SHP77 (cell line): ENCODE data around the gene NR1H4.
"Not testable (repeated sequence)": the region's sequence is repeated elsewhere in the genome, so short reads cannot be mapped to it uniquely, and the experiment has no call there.

Source experiments
- DNase-seq, 2 experiments: peaks; one replicate each; lab custom pipeline; 2025; lab: John Stamatoyannopoulos, UW

NR1H4 gene

DNA sequence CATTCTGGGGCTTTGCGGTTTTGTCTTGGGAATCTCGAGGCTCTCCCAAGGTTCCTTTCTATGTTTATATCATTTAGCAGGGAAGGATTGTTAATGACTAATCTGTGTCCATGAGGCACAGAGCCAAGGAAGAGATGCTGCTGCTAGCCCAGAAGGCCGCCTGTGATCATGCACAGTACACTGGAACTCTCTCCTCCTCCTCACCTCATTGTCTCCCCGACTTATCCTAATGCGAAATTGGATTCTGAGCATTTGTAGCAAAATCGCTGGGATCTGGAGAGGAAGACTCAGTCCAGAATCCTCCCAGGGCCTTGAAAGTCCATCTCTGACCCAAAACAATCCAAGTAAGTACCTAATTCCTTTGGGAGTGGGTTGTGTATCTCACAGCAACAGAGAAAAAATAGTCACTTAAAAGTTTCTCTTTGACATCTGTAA is at the start of gene NR1H4:
TSS of gene NR1H4 (plus strand) at position 151 of the 435 bp plus-strand sequence. CDS start 19,458 bp downstream, outside the sequence.
- no peak for DNase-seq

DNA sequence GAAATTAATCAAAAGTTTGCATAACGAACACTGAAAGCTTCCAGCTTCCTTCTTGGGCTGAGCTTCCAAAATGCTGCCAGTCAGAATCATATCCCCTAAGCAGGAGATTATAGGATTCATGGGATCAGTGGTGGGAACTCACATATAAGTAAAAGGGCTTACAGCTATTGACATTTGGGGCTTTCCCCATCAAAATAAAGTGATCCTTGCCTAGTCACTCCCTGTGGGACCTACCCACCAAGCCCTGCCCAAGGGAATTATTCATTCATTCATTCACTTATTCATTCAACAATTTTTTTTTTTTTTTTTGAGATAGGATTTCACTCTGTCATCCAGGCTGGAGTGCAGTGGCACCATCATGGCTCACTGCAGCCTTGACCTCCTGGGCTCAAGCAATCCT is 47.5 kb upstream of the NR1H4 start:
- DNase-seq = no peak

DNA sequence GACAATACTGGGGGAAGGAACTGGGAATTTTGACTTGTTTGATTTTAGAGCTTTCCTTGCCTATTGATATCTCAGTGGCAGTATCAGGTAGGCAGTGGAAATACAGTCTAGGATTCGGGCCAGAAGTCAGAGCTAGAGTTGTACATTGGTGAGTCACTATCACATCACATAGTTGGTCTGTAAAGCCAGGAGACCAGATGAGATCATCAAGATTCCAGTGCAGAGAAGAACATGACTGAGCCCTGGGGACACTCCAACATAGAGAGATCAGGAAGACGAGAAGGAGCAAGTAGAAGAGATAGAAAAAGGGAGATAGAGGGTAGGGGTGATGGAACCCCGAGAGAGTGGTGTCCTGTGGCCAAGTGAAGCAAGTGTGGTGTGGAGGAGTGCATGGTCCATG is 46.6 kb upstream of the NR1H4 start:
- no peak for DNase-seq

DNA sequence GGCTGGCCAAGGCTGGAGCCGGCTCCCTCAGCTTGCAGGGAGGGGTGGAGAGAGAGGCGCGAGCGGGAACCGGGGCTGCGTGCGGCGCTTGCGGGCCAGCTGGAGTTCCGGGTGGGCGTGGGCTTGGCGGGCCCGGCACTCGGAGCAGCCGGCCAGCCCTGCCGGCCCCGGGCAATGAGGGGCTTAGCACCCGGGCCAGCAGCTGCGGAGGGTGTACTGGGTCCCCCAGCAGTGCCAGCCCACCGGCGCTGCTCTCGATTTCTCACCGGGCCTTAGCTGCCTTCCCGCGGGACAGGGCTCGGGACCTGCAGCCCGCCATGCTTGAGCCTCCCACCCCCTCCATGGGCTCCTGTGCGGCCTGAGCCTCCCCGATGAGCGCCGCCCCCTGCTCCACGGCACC is 43.4 kb upstream of the NR1H4 start:
- not testable (repeated sequence) for DNase-seq

DNA sequence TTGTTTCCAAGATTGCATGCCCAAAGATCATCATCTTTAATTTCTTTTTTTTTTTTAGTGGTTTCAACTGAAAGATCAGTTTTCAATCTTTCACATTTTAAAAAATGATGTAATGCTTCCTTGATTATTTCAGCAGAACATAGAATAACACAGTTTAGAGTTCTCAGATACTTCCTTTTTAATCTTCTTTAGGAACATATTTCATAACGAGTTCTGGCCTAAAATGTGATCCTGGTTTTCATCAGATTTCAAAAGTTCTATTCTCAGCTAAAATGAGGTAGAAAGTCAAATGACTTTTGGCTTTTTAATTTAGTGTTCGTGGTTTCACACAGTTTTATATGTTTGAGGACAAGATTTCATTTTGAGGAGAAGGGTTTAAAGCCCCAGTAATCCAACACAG is 40.0 kb upstream of the NR1H4 start:
- no peak for DNase-seq

DNA sequence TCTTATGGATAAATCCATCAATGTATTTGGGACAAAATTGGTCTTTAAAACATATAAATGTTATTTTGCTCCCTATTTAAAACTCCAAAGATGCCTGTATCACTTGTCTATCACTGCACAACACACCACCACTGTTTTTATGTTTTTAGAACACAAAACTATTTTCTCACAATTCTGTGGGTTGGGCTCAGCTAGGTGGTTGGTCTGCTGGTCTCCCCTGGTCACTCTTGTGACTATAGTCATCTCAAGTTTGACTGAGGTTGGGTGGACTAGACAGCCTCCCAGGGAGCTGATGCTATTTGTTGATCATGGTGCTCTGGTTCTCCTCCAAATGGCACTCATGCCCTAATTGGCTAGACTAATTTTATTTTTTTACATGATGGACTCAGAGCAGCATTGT is 39.5 kb upstream of the NR1H4 start:
- DNase-seq = no peak

DNA sequence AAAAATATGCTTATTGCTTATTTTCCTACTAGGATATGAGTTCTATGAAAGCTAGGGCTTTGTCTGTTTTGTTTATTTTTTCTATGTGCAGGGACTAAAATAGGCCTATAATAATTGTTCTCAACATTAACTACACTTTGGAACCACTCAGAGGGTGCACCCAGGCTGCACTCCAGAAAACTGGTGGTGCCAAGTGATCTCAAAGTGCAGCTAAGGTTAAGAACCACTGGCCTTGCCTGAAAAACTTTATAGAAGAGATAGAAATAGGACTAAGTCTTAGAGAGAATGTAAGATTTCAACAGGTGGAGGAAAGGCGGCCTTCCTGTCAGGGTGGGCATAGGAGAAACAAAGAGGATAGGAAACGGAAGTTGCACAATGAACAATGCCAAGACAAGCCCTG is 37.7 kb upstream of the NR1H4 start:
- no peak for DNase-seq

DNA sequence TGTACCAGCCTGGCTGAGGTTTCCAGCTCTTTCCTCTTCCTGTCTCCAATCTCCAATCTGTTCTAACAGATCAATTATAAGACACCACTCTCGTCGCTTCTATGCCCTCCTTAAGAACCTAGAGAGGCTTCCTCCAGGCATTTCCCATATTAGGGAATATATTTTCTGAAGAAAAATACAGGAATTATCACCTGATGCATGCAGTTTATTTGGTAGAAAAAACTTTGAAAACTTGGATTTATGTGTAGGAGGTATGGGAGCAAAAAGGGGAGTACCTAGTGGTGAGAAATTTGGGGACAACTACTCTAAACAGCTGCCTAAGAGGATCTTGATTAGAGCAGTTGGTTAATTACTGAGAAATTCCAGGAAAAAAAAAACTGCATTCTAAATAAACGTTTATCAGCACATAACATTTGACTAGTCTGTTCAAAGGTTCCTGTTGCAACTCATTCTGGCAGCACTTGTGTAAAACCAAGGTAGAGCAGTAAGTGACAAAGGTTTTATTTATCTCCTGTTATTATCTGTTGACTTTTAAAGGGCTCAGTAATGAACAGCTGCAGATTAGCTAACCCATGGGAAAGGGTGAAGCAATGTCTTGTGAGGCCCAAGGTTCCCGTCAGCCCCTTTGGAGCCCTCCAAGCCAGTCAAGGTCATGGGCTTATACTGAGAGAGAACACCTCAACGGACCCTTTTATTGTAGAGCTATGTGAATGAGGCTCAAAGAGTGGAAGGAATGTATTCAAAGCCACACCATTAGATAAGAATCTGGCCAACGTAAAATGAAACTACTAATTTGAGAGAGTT is 36.4 kb upstream of the NR1H4 start:
- no peak for DNase-seq

DNA sequence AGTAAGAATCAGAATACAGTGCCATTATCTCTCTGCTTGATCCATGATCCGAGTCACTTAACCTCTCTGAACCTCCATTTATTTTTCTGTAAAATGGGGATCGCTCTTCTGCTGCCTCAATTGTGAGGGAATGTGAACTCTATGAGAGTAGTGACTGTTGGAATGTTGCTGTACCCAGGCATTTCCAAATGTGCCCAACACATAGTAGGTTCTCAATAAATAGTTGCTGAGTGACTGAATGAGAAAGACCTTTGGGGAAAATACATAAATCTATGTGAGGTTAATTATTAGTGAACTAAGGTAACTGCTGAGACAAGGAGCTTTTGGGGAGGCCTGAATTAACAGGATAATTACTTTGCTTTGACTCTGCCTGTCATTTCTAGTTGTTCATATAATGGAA is 33.9 kb upstream of the NR1H4 start:
- no peak for DNase-seq

DNA sequence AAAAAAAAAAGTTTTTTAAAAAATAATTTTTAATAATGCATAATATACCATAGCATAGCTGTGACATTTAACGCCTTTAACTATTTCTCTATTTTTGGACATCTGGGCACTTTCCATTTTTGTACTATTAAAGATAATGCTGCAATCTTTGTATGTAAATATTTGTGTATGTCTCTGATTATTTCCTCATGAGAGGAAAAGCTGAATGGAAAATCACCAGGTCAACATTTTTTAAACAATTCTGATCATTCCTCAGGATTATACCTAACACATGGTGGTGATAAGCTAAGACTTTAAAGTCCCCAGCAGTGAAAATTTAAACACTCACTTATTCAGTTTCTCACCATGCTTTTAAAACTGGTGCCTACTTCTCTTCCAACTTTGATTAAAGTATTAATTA is 31.3 kb upstream of the NR1H4 start:
- no peak for DNase-seq

DNA sequence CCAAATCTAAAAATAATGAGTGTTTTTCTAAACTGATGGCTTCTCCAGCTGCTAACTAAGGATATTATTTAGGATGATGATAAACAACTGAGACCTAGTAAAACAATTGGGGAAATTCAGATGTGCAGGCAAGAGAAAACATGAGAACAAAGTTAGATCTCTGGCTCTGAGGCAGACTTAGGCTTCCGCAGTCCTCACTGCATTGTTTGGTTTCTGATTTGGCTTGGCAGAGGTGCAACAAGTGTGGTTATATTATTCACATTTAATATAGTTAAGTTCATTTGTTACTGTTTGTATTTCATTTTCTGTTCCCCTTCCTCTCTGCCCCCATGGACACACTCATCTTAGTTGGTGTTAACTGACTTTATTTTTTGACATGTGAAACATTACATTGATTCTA is 30.2 kb upstream of the NR1H4 start:
- no peak for DNase-seq

DNA sequence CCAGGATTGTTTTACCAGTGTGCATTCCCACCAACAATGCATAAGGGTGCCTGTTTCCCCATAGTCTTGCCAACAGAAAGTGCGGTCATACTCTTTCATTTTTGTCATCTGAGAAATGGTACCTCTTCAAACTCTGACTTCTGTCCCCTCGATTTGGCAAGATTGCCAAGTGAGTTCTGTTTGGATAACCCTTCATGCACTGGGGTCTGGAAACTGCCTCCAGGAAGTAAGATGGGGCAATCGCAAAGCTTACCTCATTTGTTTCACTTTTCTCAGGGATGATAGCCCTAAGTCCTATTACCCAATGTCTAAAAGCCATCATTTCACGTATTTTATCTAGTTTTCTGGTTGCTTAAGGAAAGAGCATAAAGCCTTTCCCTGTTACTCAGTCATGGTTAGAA is 28.6 kb upstream of the NR1H4 start:
- no peak for DNase-seq

DNA sequence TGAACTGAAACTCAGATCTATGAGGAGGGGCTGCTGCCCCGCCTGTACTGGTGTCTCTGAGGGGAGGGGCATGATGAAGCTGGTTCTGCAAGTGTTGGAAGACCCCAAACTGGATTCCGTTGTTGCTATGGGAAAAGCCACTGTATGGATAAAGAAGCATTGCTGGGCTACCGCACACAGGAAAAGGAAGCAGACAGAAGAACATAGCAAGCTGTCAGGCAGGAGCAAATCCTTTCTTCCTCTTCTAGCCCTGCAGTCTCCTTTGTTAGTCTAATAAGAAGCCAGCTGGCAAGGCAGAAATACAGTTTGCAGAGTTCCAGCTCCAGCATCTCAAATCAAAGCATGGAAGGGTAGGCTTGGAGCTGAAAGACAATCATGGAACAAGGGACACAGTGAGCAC is 26.3 kb upstream of the NR1H4 start:
- no peak for DNase-seq

DNA sequence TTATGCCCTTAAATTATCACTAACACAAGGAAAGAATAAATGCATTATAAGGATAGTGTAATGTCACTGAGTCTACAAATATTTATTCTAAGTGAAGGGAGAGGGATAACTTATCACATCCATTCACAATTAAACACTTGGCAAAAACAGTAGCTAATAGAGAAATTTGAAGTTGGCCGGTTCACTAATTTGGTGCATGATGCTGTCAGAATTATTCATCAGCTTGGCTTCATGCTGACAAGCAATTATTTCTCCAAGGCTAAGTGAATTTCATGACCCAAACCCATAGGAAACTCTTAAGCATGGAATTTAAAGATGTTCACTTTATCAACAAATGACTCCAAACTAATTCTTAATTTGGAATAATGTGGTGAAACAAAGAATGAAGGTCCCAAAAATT is 25.0 kb upstream of the NR1H4 start:
- no peak for DNase-seq

DNA sequence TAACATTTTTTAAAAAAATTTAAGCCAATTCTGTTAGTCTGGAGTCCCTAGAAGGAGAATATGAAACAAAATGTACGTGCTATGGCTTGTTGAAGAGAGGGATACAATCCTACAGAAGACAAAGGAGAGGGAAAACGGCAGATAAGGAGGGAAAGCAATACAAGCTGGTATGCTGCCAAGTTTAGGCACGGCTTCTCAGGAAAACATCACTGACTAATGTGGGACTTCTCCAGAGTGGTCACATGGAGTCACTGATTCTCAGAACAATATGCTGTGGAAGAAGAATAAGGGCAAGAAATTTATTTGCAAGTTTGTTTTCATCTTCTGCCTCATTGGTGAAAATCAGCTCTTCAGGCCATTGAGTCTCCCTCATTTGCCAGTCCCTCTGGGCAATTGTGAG is 22.9 kb upstream of the NR1H4 start:
- DNase-seq = no peak

DNA sequence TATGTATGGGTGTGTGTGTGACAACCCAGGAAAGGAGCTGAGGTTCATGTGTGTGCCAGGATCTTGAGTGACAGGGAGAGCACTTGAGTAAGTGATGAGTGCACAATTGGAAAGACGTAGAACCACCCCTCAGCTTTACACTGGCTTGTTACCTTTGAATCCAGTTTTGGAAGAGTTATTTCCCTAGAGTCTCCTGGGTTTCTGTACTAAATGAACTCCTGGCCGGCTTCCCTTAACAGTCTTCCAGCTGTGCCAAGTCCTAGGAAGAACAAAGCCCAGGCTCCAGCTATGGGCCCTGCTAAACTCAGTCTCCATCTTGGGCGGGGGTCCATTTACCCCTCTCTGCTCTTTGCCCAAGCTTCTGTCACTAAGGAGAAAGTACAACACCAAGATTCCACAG is 19.7 kb upstream of the NR1H4 start:
- no peak for DNase-seq

DNA sequence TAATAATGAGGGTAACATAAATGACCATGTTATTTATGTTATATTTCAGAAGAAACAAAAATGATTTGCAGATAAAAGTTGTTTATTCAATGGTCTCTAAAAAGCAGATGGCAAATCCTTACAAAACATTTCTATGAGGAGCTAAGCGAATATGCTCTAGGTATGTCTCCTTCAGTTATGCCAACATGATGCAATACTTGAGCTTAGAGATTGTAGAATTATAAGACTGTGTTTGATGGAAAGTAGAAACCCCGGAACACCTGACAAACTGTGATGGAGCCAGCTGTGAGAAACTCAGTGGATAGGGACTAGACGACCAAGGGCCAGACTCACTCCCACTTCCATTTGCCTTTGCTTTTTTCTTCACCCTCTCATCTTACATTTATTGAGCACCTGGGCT is 17.8 kb upstream of the NR1H4 start:
- DNase-seq = no peak

DNA sequence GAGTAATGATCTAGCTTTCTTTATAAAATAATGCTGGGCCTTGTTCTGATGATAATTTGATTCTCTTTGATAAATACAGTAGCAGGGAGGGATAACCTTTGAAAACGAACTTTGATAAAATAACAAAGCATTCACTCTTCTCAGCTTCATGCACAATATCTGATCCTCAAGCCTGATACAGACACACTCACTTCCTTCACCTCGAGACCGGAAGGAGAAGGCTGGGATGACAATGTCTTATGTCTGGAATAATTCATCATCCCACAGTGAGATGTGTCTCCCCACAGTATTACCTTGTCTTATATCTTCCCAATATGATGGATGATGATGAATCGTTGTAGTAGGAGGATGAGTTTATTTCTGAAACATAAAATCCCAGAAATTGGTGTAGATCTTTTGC is 15.5 kb upstream of the NR1H4 start:
- no peak for DNase-seq

DNA sequence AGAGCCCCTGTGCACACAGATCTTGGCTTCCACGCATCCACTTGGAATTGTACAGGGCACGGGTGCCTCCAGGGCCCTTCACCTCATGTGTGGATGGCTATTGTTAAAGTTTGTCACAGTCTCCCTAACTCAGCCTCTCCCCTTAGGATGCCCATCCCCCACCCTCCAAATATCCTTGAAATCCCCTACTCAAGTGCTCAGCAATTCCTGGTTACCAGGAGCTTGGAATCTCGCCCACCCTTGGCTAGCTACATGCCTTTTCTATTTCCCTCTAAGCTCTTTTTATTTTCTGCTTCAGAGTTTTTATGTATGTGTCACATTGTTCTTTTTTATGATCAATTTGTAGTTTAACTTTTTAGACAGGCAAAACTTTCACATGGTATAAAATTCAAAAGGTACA is 13.0 kb upstream of the NR1H4 start:
- no peak for DNase-seq

DNA sequence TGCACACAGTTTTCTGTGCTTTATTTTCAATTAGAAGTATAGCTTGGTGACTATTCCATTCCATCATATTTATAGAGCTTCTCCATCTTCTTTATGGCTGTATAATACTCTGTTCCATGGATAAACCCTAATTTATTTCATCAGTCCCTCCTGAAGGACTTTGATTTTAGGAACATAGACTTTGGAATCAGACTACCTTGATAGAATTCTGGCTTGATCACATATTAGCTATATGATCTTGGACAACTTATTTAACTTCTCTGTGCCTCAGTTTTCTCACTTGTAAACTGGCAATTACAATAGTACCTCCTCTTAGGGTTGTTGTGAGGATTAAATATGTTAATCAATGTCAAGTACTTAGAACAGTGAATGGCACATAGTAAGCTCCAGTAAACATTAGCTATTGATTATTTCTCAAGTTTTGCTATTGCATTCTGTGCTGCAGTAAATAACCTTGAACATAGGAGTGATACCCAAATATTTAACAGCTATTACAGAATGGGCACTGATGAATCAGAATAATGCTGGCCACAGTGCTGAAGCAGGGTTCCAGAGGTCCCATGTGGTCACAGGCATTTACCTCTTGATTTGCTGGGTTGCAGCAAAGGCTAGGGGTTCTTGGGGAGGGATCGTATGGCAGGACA is 12.2 kb upstream of the NR1H4 start:
- no peak for DNase-seq

DNA sequence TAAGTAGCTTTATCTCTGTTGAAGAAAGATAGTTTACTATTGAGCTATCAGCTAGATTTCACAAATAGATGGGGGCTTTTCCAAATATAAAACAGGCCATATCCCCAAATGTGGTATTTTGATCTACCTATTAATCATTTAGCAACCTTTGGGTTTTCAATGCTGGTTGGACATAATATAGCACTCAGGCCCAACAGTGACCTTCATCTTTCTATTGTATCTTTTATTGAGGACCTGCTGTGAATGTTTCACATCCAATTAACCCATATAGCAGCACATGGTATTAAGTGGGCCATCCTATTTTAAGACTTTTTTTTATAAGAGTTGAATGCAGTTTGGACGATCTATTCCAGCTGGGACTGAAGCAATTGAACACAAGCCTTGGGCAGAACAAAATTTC is 10.0 kb upstream of the NR1H4 start:
- DNase-seq = no peak

DNA sequence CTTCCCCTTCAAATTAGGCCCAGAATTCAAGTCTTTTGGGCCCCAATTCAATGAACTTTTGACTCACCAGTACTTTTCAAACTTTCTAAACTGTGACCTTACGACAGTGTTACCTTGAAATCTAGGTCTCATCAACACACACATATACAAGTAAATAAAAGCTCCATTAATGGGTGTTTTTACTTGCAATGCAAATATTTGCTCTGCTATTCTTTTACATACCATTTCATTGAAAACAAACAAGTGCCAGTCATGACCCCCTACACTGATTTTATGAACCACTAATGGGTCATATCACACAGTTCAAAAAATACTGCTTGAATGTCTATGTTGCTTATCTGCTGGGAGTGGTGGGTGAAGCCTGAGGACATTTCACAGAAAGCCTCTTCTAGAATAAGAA is 9.1 kb upstream of the NR1H4 start:
- DNase-seq = no peak

DNA sequence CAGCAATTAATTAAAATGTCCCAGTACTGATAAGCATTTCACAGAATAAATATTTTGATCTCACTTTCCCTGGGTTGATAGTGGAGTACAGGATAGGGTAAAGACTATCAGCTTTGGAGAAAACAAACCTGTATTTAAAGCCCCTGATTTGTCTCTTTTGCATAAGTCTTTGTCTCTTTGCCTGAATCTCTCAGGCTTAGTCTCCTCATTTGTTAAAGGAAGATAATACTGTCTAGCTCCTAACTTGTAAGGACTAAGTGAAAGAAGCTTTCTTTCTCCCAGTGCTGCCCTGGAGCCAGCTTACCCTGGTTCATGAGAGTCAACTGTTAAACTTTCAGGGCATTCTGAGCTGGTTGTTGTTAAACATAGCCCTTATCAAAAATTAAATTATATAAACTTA is 5.5 kb upstream of the NR1H4 start:
- DNase-seq = no peak

DNA sequence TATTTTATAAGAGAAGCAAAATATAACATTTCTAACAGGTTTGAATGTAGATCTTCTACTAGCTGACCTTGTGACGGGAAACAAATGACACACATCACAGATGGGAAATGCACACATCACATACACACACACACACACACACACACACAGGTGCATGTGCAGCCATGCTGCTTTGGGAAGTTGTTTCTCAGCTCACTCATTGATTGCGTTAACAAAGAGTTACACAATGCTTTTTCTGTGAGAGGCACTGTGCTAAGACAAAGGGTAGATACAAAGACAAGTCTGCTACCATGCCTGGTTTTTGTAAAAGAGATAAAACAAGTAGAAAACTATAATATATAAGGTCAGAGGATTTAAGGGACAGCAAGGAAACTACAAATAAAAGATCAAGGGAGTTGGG is 1.3 kb upstream of the NR1H4 start:
- no peak for DNase-seq
